Hepatocyte (in vitro differentiated cells): Measurements from ENCODE around the gene SIX4.

ENCODE experiments used
- EZH2 ChIP-seq: fragments of 200-600 bp; sonication (generic); IDR thresholded peaks from 2 replicates; pipeline ENCODE4 v1.6.1; 2016; ENCODE audit warnings: antibody characterized with exemption, mild to moderate bottlenecking, borderline replicate concordance
- TF ChIP-seq, protein P1 (sequence below): fragments of 200-600 bp; sonication (generic); IDR thresholded peaks from 2 replicates; pipeline ENCODE4 v1.5.1; 2016; ENCODE audit warnings: antibody characterized with exemption, mild to moderate bottlenecking; ENCODE audit not compliant: poor library complexity

DNA sequence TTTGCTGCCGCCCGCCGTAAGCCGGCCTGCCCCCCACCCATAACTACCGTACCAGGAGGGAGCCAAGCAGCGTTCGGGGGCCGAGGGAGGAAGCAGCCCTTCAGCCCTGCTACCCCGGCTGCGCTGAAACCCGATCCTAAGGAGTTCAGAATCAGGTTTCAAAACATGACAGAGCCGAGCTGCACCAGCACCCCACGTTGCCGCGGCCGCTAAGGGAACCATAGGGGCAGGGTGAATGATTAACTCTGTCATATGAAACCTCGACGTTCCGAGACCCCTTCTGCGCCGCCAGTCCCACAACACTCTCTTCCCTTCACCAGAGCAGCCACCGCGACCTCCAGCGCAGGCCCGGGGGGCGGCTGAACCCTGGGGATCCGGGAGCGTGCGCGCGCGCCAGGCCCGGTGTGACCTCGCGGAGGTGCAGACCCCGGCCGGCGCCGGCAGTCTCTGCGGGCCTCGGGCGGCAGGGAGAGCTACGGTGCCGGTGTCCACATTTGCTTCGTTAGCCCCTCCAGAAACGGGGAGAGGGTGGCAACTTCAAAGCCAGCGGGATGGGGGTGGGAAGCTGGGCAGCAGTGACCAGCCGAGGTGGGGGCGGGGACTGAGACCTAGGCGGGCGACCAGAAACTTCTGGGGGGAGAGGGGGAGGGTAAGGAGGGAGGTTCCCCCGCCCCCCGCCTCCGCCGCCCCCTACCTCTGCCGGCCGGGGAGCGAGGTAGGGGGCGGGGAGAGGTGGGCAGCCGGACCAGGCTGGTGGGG, 1.6 kb downstream of the SIX4 start:
- TF ChIP-seq, protein P1, sequence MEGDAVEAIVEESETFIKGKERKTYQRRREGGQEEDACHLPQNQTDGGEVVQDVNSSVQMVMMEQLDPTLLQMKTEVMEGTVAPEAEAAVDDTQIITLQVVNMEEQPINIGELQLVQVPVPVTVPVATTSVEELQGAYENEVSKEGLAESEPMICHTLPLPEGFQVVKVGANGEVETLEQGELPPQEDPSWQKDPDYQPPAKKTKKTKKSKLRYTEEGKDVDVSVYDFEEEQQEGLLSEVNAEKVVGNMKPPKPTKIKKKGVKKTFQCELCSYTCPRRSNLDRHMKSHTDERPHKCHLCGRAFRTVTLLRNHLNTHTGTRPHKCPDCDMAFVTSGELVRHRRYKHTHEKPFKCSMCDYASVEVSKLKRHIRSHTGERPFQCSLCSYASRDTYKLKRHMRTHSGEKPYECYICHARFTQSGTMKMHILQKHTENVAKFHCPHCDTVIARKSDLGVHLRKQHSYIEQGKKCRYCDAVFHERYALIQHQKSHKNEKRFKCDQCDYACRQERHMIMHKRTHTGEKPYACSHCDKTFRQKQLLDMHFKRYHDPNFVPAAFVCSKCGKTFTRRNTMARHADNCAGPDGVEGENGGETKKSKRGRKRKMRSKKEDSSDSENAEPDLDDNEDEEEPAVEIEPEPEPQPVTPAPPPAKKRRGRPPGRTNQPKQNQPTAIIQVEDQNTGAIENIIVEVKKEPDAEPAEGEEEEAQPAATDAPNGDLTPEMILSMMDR, result no peak
- TF ChIP-seq EZH2, result no peak
